Stomach (tissue), 9 donors: ENCODE measurements around the gene POMGNT2. TPM values are rescaled to one million over a fixed set of nuclear protein-coding genes. Genes with fewer than 3 reads are reported as not detected.

ENCODE experiments used
- DNase-seq, 2 donors: peaks; one replicate each; pipeline versions ENCODE4 v3.0.0 to v3.0.0-alpha.2; 2013 to 2019
- H3K27ac ChIP-seq, 5 donors: fragments of 200-600 bp in 4 of 5; sonication (generic) in 4 of 5; one replicate each; pipeline ENCODE4 v1.5.1; 2013 to 2019; ENCODE audit warnings: mild to moderate bottlenecking in 1 of 5, moderate library complexity in 1 of 5
- H3K27me3 ChIP-seq, 3 donors: fragments of 200-600 bp; sonication (generic); one replicate each; pipeline ENCODE4 v1.5.1; 2017 to 2019; ENCODE audit warnings: mixed run types in 1 of 3
- H3K36me3 ChIP-seq, 4 donors: fragments of 200-600 bp; sonication (generic); 1 replicate in 3 of 4; 2 replicates in 1 of 4; pipeline ENCODE4 v1.5.1; 2016 to 2019
- H3K4me1 ChIP-seq, 4 donors: fragments of 200-600 bp; sonication (generic); one replicate each; pipeline ENCODE4 v1.5.1; 2016 to 2019
- H3K4me3 ChIP-seq, 4 donors: fragments of 200-600 bp; sonication (generic) in 3 of 4; one replicate each; pipeline ENCODE4 v1.5.1; 2016 to 2019; ENCODE audit warnings: mild to moderate bottlenecking in 1 of 4
- H3K9me3 ChIP-seq, 4 donors: fragments of 200-600 bp; sonication (generic); one replicate each; pipeline ENCODE4 v1.5.1; 2016 to 2019
- CTCF ChIP-seq, 7 experiments: fragments of 450-650 bp in 4 of 7; fragments of 200-600 bp in 3 of 7; sonication (generic) in 3 of 7; IDR thresholded peaks; one replicate each; pipeline ENCODE4 v1.5.1; 2016 to 2019; ENCODE audit warnings: antibody characterized with exemption in 7 of 7, control low read depth in 2 of 7, mild to moderate bottlenecking in 1 of 7
- EP300 ChIP-seq: sonication (generic); formaldehyde crosslinking; IDR thresholded peaks from one replicate; pipeline ENCODE4 v1.6.1; 2017; ENCODE audit warnings: antibody characterized with exemption
- POLR2A ChIP-seq, 4 donors: fragments of 450-650 bp; IDR thresholded peaks; one replicate each; pipeline ENCODE4 v1.6.1; 2016; ENCODE audit warnings: antibody characterized with exemption in 4 of 4, control low read depth in 2 of 4, mild to moderate bottlenecking in 1 of 4, moderate library complexity in 1 of 4
- POLR2AphosphoS5 ChIP-seq, 3 donors: sonication (generic); formaldehyde crosslinking; IDR thresholded peaks; one replicate each; pipeline ENCODE4 v1.6.1; 2016; ENCODE audit warnings: antibody characterized with exemption in 3 of 3
- WGBS, 5 donors: extraction: QIAGEN DNeasy Blood & Tissue Kit in 3 of 5; methylation state at CpG; one replicate each; pipeline versions ENCODE4 v1.1.5 to v1.1.7; 2013 to 2018; 5-methylcytosine and 5-hydroxymethylcytosine counted together
- intact Hi-C: fragments of 100-400 bp; cut with DNase I; formaldehyde crosslinking; loops from one replicate; pipeline ENCODE4 v1.15.1; 2023; ENCODE audit warnings: low total_unique reads
- polyA plus RNA-seq, 3 donors: library from polyadenylated mRNA; stranded (reverse); fragments of 200-250 nt; gene quantifications; one replicate each; pipeline ENCODE4 v1.2.3, GENCODE V29; 2013
- total RNA-seq, 5 donors: library from RNA; depleted of rRNA; stranded (reverse); fragments of >200 nt; gene quantifications; one replicate each; pipeline versions ENCODE4 v1.1.0 to v1.2.3, GENCODE V29; 2014 to 2016
- donor health status: healthy with polysubstance abuse.
- donor health status: Bipolar disorder and iron deficiency.
- donor health status: healthy.

POMGNT2 gene
- total and polyA plus RNA-seq, 8 donors: 5.3 to 48.1 (median 8.7) TPM

GRCh38 chr3:43126536-43126935 is 20.7 kb upstream of the POMGNT2 start:
- no peak overlapping the region for H3K27ac ChIP-seq
- H3K27me3 ChIP-seq: no peaks in the 10 kb centered on the region
- no peaks in the 10 kb centered on the region for H3K36me3 ChIP-seq
- DNase-seq: peak in 1 of 2 donors; percentile 14
- no peak overlapping the region for H3K4me3 ChIP-seq
- no peaks in the 10 kb centered on the region for H3K4me1 ChIP-seq
- intact Hi-C loops: no loop called here
- TF ChIP-seq POLR2A (IDR thresholded peaks at IDR 0.05): no peak
- TF ChIP-seq POLR2AphosphoS5 (IDR thresholded peaks at IDR 0.05): no peak
- TF ChIP-seq CTCF (IDR thresholded peaks at IDR 0.05): no peak
- TF ChIP-seq EP300: no peak
- H3K9me3 ChIP-seq: peaks cover 0 to 13% (median 5%) of the 10 kb centered on the region in 4 donors
- WGBS, 5 donors: 70 to 94% (median 91%) methylated on average over 3 of the region's 3 CpGs

GRCh38 chr3:43123895-43124294 is 18.0 kb upstream of the POMGNT2 start:
- intact Hi-C loops: no loop called here
- Histone ChIP-seq H3K9me3 (peaks cover 0 to 13% (median 5%) of the 10 kb centered on the region in 4 donors), H3K27ac (no peak overlapping the region), H3K4me1 (no peaks in the 10 kb centered on the region), H3K4me3 (no peak overlapping the region), H3K36me3 (no peaks in the 10 kb centered on the region), H3K27me3 (no peaks in the 10 kb centered on the region)
- TF ChIP-seq POLR2A (IDR thresholded peaks at IDR 0.05) (no peak), CTCF (IDR thresholded peaks at IDR 0.05) (no peak), EP300 (no peak), POLR2AphosphoS5 (IDR thresholded peaks at IDR 0.05) (no peak)
- DNase-seq: no peak

GRCh38 chr3:43120937-43121336 is 15.1 kb upstream of the POMGNT2 start:
- no peak for DNase-seq
- TF ChIP-seq EP300: no peak
- TF ChIP-seq POLR2AphosphoS5 (IDR thresholded peaks at IDR 0.05): no peak
- no peak for TF ChIP-seq POLR2A (IDR thresholded peaks at IDR 0.05)
- no peak for TF ChIP-seq CTCF (IDR thresholded peaks at IDR 0.05)
- H3K4me3 ChIP-seq: no peak overlapping the region
- no peak overlapping the region for H3K27ac ChIP-seq
- H3K4me1 ChIP-seq: no peaks in the 10 kb centered on the region
- no peaks in the 10 kb centered on the region for H3K27me3 ChIP-seq
- WGBS, 5 donors: 82 to 92% (median 90%) methylated on average over 3 of the region's 3 CpGs
- intact Hi-C loops: no loop called here
- no peaks in the 10 kb centered on the region for H3K36me3 ChIP-seq
- peaks cover 0 to 13% (median 5%) of the 10 kb centered on the region in 4 donors for H3K9me3 ChIP-seq

GRCh38 chr3:43117257-43117656 is 11.4 kb upstream of the POMGNT2 start:
- Histone ChIP-seq H3K27me3 (no peaks in the 10 kb centered on the region), H3K4me3 (no peak overlapping the region), H3K36me3 (no peaks in the 10 kb centered on the region), H3K9me3 (no peaks in the 10 kb centered on the region), H3K27ac (no peak overlapping the region), H3K4me1 (no peaks in the 10 kb centered on the region)
- intact Hi-C loops: no loop called here
- no peak for TF ChIP-seq POLR2AphosphoS5 (IDR thresholded peaks at IDR 0.05)
- TF ChIP-seq CTCF (IDR thresholded peaks at IDR 0.05): no peak
- TF ChIP-seq EP300: no peak
- TF ChIP-seq POLR2A (IDR thresholded peaks at IDR 0.05): no peak
- WGBS, 5 donors: 75 to 93% (median 91%) methylated on average over 4 of the region's 4 CpGs
- no peak for DNase-seq
